Thoracic aorta (tissue), 2 donors: ENCODE data around the gene SPOP. TPM values are rescaled to one million over a fixed set of nuclear protein-coding genes. Genes with fewer than 3 reads are reported as not detected.

Source experiments
- ATAC-seq: fragments of 150-250 bp; one replicate; pipeline ENCODE4 v1.8.0; 2017; ENCODE audit warnings: low read depth; ENCODE audit not compliant: insufficient number of reproducible peaks, low FRiP score
- DNase-seq: peaks from one replicate; pipeline ENCODE4 v3.0.0-alpha.2; 2020; ENCODE audit warnings: low spot score
- H3K27ac ChIP-seq, 2 donors: fragments of 200-600 bp; sonication (generic); 1 replicate in 1 of 2; 2 replicates in 1 of 2; pipeline ENCODE4 v1.5.1; 2016; ENCODE audit warnings: mild to moderate bottlenecking in 2 of 2, moderate library complexity in 2 of 2
- H3K27me3 ChIP-seq: fragments of 200-600 bp; sonication (generic); replicated peaks from 2 replicates; pipeline ENCODE4 v1.6.0; 2016; ENCODE audit warnings: mild to moderate bottlenecking; ENCODE audit not compliant: insufficient read depth
- H3K36me3 ChIP-seq: fragments of 200-600 bp; sonication (generic); one replicate; pipeline ENCODE4 v1.5.1; 2016
- H3K4me1 ChIP-seq, 2 donors: fragments of 200-600 bp; sonication (generic); 1 replicate in 1 of 2; 2 replicates in 1 of 2; pipeline versions ENCODE4 v1.5.1 to v1.6.0; 2016; ENCODE audit warnings: low read depth in 2 of 2, mild to moderate bottlenecking in 1 of 2; ENCODE audit not compliant: control insufficient read depth in 1 of 2
- H3K4me3 ChIP-seq: fragments of 200-600 bp; sonication (generic); 2 replicates; pipeline ENCODE4 v1.5.1; 2016; ENCODE audit warnings: mild to moderate bottlenecking
- H3K9me3 ChIP-seq: fragments of 200-600 bp; sonication (generic); 2 replicates; pipeline ENCODE4 v1.5.1; 2016
- total RNA-seq, 2 donors: library from RNA; depleted of rRNA; stranded (reverse); fragments of >200 nt; gene quantifications; one replicate each; pipeline versions ENCODE4 v1.1.0 to v1.2.3, GENCODE V29; 2016
- TF ChIP-seq, protein P1 (sequence below): fragments of 200-600 bp; sonication (generic); IDR thresholded peaks from one replicate; pipeline ENCODE4 v1.5.1; 2019; ENCODE audit warnings: antibody characterized with exemption

The SPOP gene
- total RNA-seq, 2 donors from 2014 or later = 97.7 to 123 TPM

GRCh38 chr17:49582789-49583188 is 95.1 kb downstream of the SPOP start:
- TF ChIP-seq, protein P1, sequence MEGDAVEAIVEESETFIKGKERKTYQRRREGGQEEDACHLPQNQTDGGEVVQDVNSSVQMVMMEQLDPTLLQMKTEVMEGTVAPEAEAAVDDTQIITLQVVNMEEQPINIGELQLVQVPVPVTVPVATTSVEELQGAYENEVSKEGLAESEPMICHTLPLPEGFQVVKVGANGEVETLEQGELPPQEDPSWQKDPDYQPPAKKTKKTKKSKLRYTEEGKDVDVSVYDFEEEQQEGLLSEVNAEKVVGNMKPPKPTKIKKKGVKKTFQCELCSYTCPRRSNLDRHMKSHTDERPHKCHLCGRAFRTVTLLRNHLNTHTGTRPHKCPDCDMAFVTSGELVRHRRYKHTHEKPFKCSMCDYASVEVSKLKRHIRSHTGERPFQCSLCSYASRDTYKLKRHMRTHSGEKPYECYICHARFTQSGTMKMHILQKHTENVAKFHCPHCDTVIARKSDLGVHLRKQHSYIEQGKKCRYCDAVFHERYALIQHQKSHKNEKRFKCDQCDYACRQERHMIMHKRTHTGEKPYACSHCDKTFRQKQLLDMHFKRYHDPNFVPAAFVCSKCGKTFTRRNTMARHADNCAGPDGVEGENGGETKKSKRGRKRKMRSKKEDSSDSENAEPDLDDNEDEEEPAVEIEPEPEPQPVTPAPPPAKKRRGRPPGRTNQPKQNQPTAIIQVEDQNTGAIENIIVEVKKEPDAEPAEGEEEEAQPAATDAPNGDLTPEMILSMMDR = no peak
- Histone ChIP-seq H3K4me3 (no peak overlapping the region), H3K9me3 (no peaks in the 10 kb centered on the region), H3K4me1 (peaks cover 26 to 85% of the 10 kb centered on the region in 2 donors), H3K36me3 (peaks cover 7% of the 10 kb centered on the region), H3K27me3 (no peaks in the 10 kb centered on the region), H3K27ac (peak overlapping the region; percentile 95 to 100)
- DNase-seq (no peak), ATAC-seq (no peak)

DNA sequence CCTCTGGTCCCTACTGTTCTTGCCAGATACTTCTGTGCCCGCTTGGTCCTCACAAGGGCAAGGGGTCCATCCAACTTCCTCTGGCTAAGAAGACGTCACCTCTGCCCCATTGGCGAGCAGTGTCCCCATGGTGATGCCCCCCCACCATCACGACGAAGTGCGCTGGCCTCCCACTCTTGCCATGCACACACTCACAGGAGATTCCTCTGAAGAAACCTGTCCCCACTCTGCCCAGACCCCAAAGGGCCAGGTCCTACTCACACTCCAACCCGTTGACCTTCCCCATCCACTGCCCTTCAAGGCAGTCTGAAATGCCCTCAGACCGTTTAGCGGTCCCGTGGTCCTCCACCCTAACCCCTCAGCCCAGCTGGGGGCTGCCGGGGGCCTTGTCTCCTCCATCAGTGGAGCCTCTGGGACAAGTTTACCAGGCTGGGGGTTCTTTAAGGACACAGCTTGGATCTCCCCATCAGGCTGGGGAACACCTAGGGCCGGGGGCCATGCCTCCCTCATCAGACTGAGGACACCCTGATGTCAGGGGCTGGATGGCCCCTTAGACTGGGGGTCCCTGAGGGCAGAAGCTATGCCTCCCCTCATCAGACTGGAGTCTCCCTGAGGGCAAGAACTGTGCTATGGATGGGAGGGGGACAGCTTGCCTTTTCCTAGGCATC is 95.7 kb downstream of the SPOP start:
- H3K36me3 ChIP-seq = peaks cover 7% of the 10 kb centered on the region
- no peaks in the 10 kb centered on the region for H3K27me3 ChIP-seq
- TF ChIP-seq, protein P1 = no peak
- ATAC-seq (no peak), DNase-seq (no peak)
- H3K4me1 ChIP-seq = peaks cover 26 to 81% of the 10 kb centered on the region in 2 donors
- peak overlapping the region; percentile 95 to 100 for H3K27ac ChIP-seq
- H3K9me3 ChIP-seq = no peaks in the 10 kb centered on the region
- H3K4me3 ChIP-seq = no peak overlapping the region

DNA sequence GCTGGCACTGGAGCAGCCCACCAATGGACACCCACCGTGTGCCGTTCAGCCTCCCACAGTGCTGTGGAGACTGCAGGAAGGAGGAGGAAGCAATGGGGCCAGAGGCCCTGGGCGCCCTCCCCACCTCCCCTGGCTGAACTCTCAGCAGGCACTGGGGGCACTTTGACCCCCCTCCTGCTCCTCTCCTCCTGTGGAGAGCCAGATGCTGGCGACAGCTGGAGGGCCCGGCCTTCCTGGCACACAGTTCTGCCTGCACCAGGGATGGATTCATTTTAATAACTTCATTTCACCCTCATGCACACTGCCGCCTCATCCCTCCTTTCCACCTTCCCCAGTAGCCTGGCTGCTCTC is 96.3 kb downstream of the SPOP start:
- peaks cover 26 to 81% of the 10 kb centered on the region in 2 donors for H3K4me1 ChIP-seq
- no peak overlapping the region for H3K4me3 ChIP-seq
- H3K36me3 ChIP-seq = peaks cover 7% of the 10 kb centered on the region
- no peaks in the 10 kb centered on the region for H3K27me3 ChIP-seq
- H3K9me3 ChIP-seq = no peaks in the 10 kb centered on the region
- ATAC-seq (no peak), DNase-seq (no peak)
- peak overlapping the region; percentile 95 to 100 for H3K27ac ChIP-seq
- TF ChIP-seq, protein P1 = no peak

- H3K27me3 ChIP-seq = no peaks in the 10 kb centered on the region
- H3K36me3 ChIP-seq = peaks cover 7% of the 10 kb centered on the region
- ATAC-seq (no peak), DNase-seq (no peak)
- TF ChIP-seq, protein P1 = no peak
- H3K4me3 ChIP-seq = no peak overlapping the region
- H3K27ac ChIP-seq = peak overlapping the region; percentile 95 to 100
- peaks cover 26 to 76% of the 10 kb centered on the region in 2 donors for H3K4me1 ChIP-seq
- no peaks in the 10 kb centered on the region for H3K9me3 ChIP-seq
Observed at GRCh38 chr17:49580981-49581647, 96.8 kb downstream of the SPOP start.

GRCh38 chr17:49580055-49580721 is 97.7 kb downstream of the SPOP start:
- TF ChIP-seq, protein P1 = no peak
- Histone ChIP-seq H3K27me3 (no peaks in the 10 kb centered on the region), H3K4me3 (no peak overlapping the region), H3K4me1 (peaks cover 28 to 71% of the 10 kb centered on the region in 2 donors), H3K27ac (peak overlapping the region; percentile 95 to 100), H3K36me3 (peaks cover 7% of the 10 kb centered on the region), H3K9me3 (no peaks in the 10 kb centered on the region)
- DNase-seq = no peak
- no peak for ATAC-seq
